SK-N-SH (cell line): ENCODE results near the gene LUC7L3. TPM values are rescaled to one million over a fixed set of nuclear protein-coding genes. Genes with fewer than 3 reads are reported as not detected.

ENCODE experiments used
- CTCF ChIA-PET: fragments of 300-600, 350-600 bp; formaldehyde crosslinking; extraction: SDS; loops from one replicate; lab custom pipeline; 2021; lab: Yijun Ruan, JAX
- POLR2A ChIA-PET: fragments of 350-600 bp; sonication (Branson Sonifier 250); formaldehyde crosslinking; extraction: SDS; loops from one replicate; lab custom pipeline; 2020; ENCODE audit warnings: antibody characterized with exemption, inconsistent platforms; lab: Yijun Ruan, JAX
- DNase-seq: peaks from one replicate; pipeline ENCODE4 v3.0.0; 2012
- H2AFZ ChIP-seq: fragments of 200-600 bp; sonication (generic); 2 replicates; pipeline ENCODE4 v1.8.1; 2016; ENCODE audit warnings: antibody characterized with exemption, mild to moderate bottlenecking, low read depth
- H3F3A ChIP-seq: fragments of 200-600 bp; sonication (generic); replicated peaks from 2 replicates; pipeline ENCODE3; 2016; ENCODE audit warnings: antibody characterized with exemption, mild to moderate bottlenecking; ENCODE audit not compliant: insufficient read depth
- H3K27ac ChIP-seq, 2 experiments: fragments of 200-500 bp in 1 of 2; fragments of 200-600 bp in 1 of 2; sonication (Bioruptor generic) in 1 of 2; sonication (generic), shearing (Covaris generic) in 1 of 2; 2 replicates each; pipeline versions ENCODE4 v1.5.1 to v1.6.1; 2014 to 2016; ENCODE audit warnings: low read depth in 2 of 2, inconsistent platforms in 1 of 2, low read length in 1 of 2, mild to moderate bottlenecking in 1 of 2, mixed read lengths in 1 of 2
- H3K27me3 ChIP-seq: fragments of 200-600 bp; sonication (generic), shearing (Covaris generic); 2 replicates; pipeline ENCODE4 v1.6.1; 2016; ENCODE audit warnings: mixed run types; ENCODE audit not compliant: insufficient read depth
- H3K36me3 ChIP-seq, 2 experiments: fragments of 200-500 bp in 1 of 2; fragments of 200-600 bp in 1 of 2; sonication (Bioruptor generic) in 1 of 2; sonication (generic) in 1 of 2; replicated peaks in 1 of 2; 2 replicates each; pipeline versions ENCODE3 to v1.5.1; 2014 to 2016; ENCODE audit warnings: low read length in 1 of 2, mild to moderate bottlenecking in 1 of 2; ENCODE audit not compliant: insufficient read depth in 2 of 2, control insufficient read depth in 1 of 2
- H3K4me1 ChIP-seq, 2 experiments: fragments of 200-500 bp in 1 of 2; fragments of 200-600 bp in 1 of 2; sonication (Bioruptor generic) in 1 of 2; sonication (generic), shearing (Covaris generic) in 1 of 2; 2 replicates each; pipeline versions ENCODE4 v1.5.1 to v1.6.1; 2014 to 2016; ENCODE audit warnings: low read depth in 1 of 2, low read length in 1 of 2, mixed run types in 1 of 2; ENCODE audit not compliant: insufficient read depth in 2 of 2, control insufficient read depth in 1 of 2
- H3K4me2 ChIP-seq: fragments of 200-600 bp; sonication (generic), shearing (Covaris generic); 2 replicates; pipeline ENCODE4 v1.6.1; 2017; ENCODE audit warnings: mixed run types
- H3K4me3 ChIP-seq, 2 experiments: fragments of 200-500 bp in 1 of 2; fragments of 200-600 bp in 1 of 2; sonication (Bioruptor generic) in 1 of 2; sonication (generic), shearing (Covaris generic) in 1 of 2; 2 replicates each; pipeline versions ENCODE4 v1.5.1 to v1.8.1; 2014 to 2016; ENCODE audit warnings: low read depth in 2 of 2, inconsistent platforms in 1 of 2, low read length in 1 of 2, mild to moderate bottlenecking in 1 of 2, mixed read lengths in 1 of 2, moderate library complexity in 1 of 2
- H3K79me2 ChIP-seq: fragments of 200-600 bp; sonication (generic); 2 replicates; pipeline ENCODE4 v1.8.1; 2017; ENCODE audit warnings: mild to moderate bottlenecking; ENCODE audit not compliant: insufficient read depth
- H3K9ac ChIP-seq: fragments of 200-600 bp; sonication (generic); 2 replicates; pipeline ENCODE4 v1.6.1; 2017; ENCODE audit warnings: mixed run types
- H3K9me2 ChIP-seq: fragments of 200-600 bp; sonication (generic); 2 replicates; pipeline ENCODE4 v1.6.1; 2017; ENCODE audit warnings: mixed run types
- H3K9me3 ChIP-seq: fragments of 200-600 bp; sonication (generic); 2 replicates; pipeline ENCODE4 v1.6.1; 2017; ENCODE audit warnings: mixed run types, mild to moderate bottlenecking, moderate library complexity
- H4K20me1 ChIP-seq: fragments of 200-600 bp; sonication (generic); 2 replicates; pipeline ENCODE4 v1.6.1; 2017; ENCODE audit warnings: mild to moderate bottlenecking, mixed run types; ENCODE audit not compliant: insufficient read depth
- CHD2 ChIP-seq: fragments of 150-350 bp; IDR thresholded peaks from 2 replicates; pipeline ENCODE4 v1.6.1; 2018; ENCODE audit warnings: low read length; ENCODE audit not compliant: partially characterized antibody
- ELF1 ChIP-seq: IDR thresholded peaks from 2 replicates; pipeline ENCODE4 v1.4.0; 2012
- EP300 ChIP-seq, 2 experiments: IDR thresholded peaks; 2 replicates each; pipeline versions ENCODE4 v1.4.0 to v1.6.1; 2012; ENCODE audit warnings: borderline replicate concordance in 1 of 2, low read depth in 1 of 2, low read length in 1 of 2
- FOXJ3 ChIP-seq: sonication (generic); formaldehyde crosslinking; IDR thresholded peaks from 2 replicates; pipeline ENCODE4 v1.5.1; 2020; ENCODE audit warnings: mild to moderate bottlenecking, missing genetic modification reagents
- GABPA ChIP-seq: IDR thresholded peaks from 2 replicates; pipeline ENCODE4 v1.4.0; 2012; ENCODE audit warnings: low read depth, mild to moderate bottlenecking
- GATA2 ChIP-seq: sonication (generic); formaldehyde crosslinking; IDR thresholded peaks from 2 replicates; pipeline ENCODE4 v1.5.0; 2020; ENCODE audit warnings: mild to moderate bottlenecking, missing genetic modification reagents
- MAX ChIP-seq: IDR thresholded peaks from 2 replicates; pipeline ENCODE4 v1.4.0; 2012; ENCODE audit warnings: low read depth
- MXI1 ChIP-seq: IDR thresholded peaks from 2 replicates; pipeline ENCODE4 v1.6.1; 2012; ENCODE audit warnings: mild to moderate bottlenecking, low read depth, low read length, improper control_type of control experiment
- RFX5 ChIP-seq: IDR thresholded peaks from 2 replicates; pipeline ENCODE4 v1.6.1; 2012; ENCODE audit warnings: mild to moderate bottlenecking, improper control_type of control experiment, low read length
- RXRA ChIP-seq: IDR thresholded peaks from 2 replicates; pipeline ENCODE4 v1.4.0; 2012; ENCODE audit warnings: low read depth, mild to moderate bottlenecking, borderline replicate concordance
- SIN3A ChIP-seq: IDR thresholded peaks from 2 replicates; pipeline ENCODE4 v1.6.1; 2012; ENCODE audit warnings: low read depth, mild to moderate bottlenecking, low read length, moderate library complexity, borderline replicate concordance
- YY1 ChIP-seq: IDR thresholded peaks from 2 replicates; pipeline ENCODE4 v1.4.0; 2012; ENCODE audit warnings: low read depth, mild to moderate bottlenecking
- ZBTB33 ChIP-seq: IDR thresholded peaks from 2 replicates; pipeline ENCODE4 v1.4.0; 2012; ENCODE audit warnings: low read depth, borderline replicate concordance
- WGBS: methylation state at CpG from one replicate; pipeline ENCODE4 v1.1.6; 2017; ENCODE audit warnings: low lambda C conversion rate; 5-methylcytosine and 5-hydroxymethylcytosine counted together
- polyA plus RNA-seq, 3 experiments: library from polyadenylated mRNA; depleted of rRNA; stranded (reverse); fragments of >200 nt; gene quantifications; 2 replicates each; pipeline ENCODE4 v1.2.3, GENCODE V29; 2012

Gene LUC7L3
- polyA plus RNA-seq, 1 of the 3 experiments (the other 2 are of a cell fraction), result 154 TPM

GRCh38 chr17:50675190-50675589 lies 44.2 kb upstream of the LUC7L3 start:
- Histone ChIP-seq H3K27ac (no peak overlapping the region), H2AFZ (no peak overlapping the region), H3K9me3 (no peaks in the 10 kb centered on the region), H3K9ac (no peak overlapping the region), H4K20me1 (no peaks in the 10 kb centered on the region), H3K79me2 (no peaks in the 10 kb centered on the region), H3F3A (peaks cover 16% of the 10 kb centered on the region), H3K9me2 (no peaks in the 10 kb centered on the region), H3K27me3 (no peaks in the 10 kb centered on the region), H3K4me2 (no peak overlapping the region), H3K36me3 (peaks cover 27 to 32% of the 10 kb centered on the region in 2 experiments), H3K4me1 (peaks cover 10 to 15% of the 10 kb centered on the region in 2 experiments; a peak in 2 of 4 replicates), H3K4me3 (no peak overlapping the region)
- POLR2A ChIA-PET, result no interaction called here
- CTCF ChIA-PET, result interaction anchor here (1.0 to 13.1 kb wide), 6 partner anchors 9 to 143 kb away, joined by 3 to 130 read pairs (median 4); partner anchors contain the start of gene EPN3
- no peak for DNase-seq
- TF ChIP-seq ZBTB33, result no peak
- no peak for TF ChIP-seq YY1
- TF ChIP-seq GATA2 (CRISPR knock-in tag), result no peak
- no peak for TF ChIP-seq SIN3A
- 60% methylated on average over 3 of the region's 3 CpGs for WGBS

GRCh38 chr17:50675627-50676026 lies 43.8 kb upstream of the LUC7L3 start:
- H3K4me1 ChIP-seq, result peaks cover 10 to 13% of the 10 kb centered on the region in 2 experiments; a peak in 2 of 4 replicates
- 92% methylated on average over 7 of the region's 7 CpGs for WGBS
- H3K27me3 ChIP-seq, result no peaks in the 10 kb centered on the region
- H3K27ac ChIP-seq, result no peak overlapping the region
- H3K4me3 ChIP-seq, result no peak overlapping the region
- H3K9ac ChIP-seq, result no peak overlapping the region
- no peaks in the 10 kb centered on the region for H4K20me1 ChIP-seq
- H3K4me2 ChIP-seq, result no peak overlapping the region
- H3K9me3 ChIP-seq, result no peaks in the 10 kb centered on the region
- no peaks in the 10 kb centered on the region for H3K9me2 ChIP-seq
- H2AFZ ChIP-seq, result no peak overlapping the region
- ChIA-PET CTCF (interaction anchor here (1.0 to 13.1 kb wide), 6 partner anchors 8 to 143 kb away, joined by 3 to 130 read pairs (median 4); partner anchors contain the start of gene EPN3), POLR2A (no interaction called here)
- no peak for DNase-seq
- H3F3A ChIP-seq, result peaks cover 12% of the 10 kb centered on the region
- H3K79me2 ChIP-seq, result no peaks in the 10 kb centered on the region
- TF ChIP-seq FOXJ3 (CRISPR knock-in tag), result no peak
- no peak for TF ChIP-seq ELF1
- no peak for TF ChIP-seq GABPA
- no peak for TF ChIP-seq MXI1
- TF ChIP-seq RFX5, result no peak
- TF ChIP-seq MAX, result no peak
- TF ChIP-seq RXRA, result no peak
- TF ChIP-seq CHD2, result no peak
- no peak for TF ChIP-seq GATA2 (CRISPR knock-in tag)
- no peak for TF ChIP-seq YY1
- TF ChIP-seq EP300 (IDR thresholded peaks at IDR 0.05; ENCODE audit: borderline replicate concordance in 1 of 2, low read depth in 1 of 2, low read length in 1 of 2), result no peak
- peaks cover 27 to 32% of the 10 kb centered on the region in 2 experiments for H3K36me3 ChIP-seq
